Brain microvascular endothelial cell (primary cell): ENCODE data around the gene RUNDC1.
"Not testable (repeated sequence)": the region's sequence is repeated elsewhere in the genome, so short reads cannot be mapped to it uniquely, and the experiment has no call there.

Source experiments
- DNase-seq: peaks from one replicate; pipeline ENCODE4 v3.0.0-alpha.2; 2020
- H3K27ac ChIP-seq: fragments of 250-450 bp; sonication (Bioruptor Pico); 2 replicates; pipeline ENCODE4 v1.5.1; 2020; ENCODE audit warnings: mild to moderate bottlenecking, moderate library complexity
- H3K27me3 ChIP-seq: fragments of 250-450 bp; sonication (Bioruptor Pico); replicated peaks from 2 replicates; pipeline ENCODE4 v1.5.1; 2020; ENCODE audit warnings: mild to moderate bottlenecking
- H3K36me3 ChIP-seq: fragments of 250-450 bp; sonication (Bioruptor Pico); replicated peaks from 2 replicates; pipeline ENCODE4 v1.5.1; 2020; ENCODE audit warnings: mild to moderate bottlenecking
- H3K4me3 ChIP-seq: 2 replicates; pipeline ENCODE4 v1.5.1; 2011; ENCODE audit warnings: low read depth, mild to moderate bottlenecking, control low read depth, low read length, moderate library complexity
- in situ Hi-C: cut with HindIII; loops from 2 replicates; pipeline ENCODE4 v1.10.0; 2017; ENCODE audit warnings: low sequenced_read_pairs, low pct_ligation_motif_present
- TF ChIP-seq, protein P1 (sequence below): IDR thresholded peaks from 2 replicates; pipeline ENCODE4 v1.5.1; 2011; ENCODE audit warnings: low read depth, mild to moderate bottlenecking, moderate library complexity, low read length, control low read depth, inconsistent platforms; ENCODE audit errors: missing control alignments

The RUNDC1 gene

GRCh38 chr17:42997984-42998938 is 17.9 kb downstream of the RUNDC1 start, which contains the start of gene RPL27:
RPL27 (plus strand) TSS chr17:42998419; CDS start chr17:42998751, 332 bp downstream.
- Histone ChIP-seq H3K36me3 (peaks cover 39% of the 10 kb centered on the region), H3K27ac (peak within 1 kb of the TSS; percentile 88), H3K27me3 (no peaks in the 10 kb centered on the region), H3K4me3 (peak within 1 kb of the TSS; percentile 98)
- in situ Hi-C loops, result no loop called here
- TF ChIP-seq, protein P1, sequence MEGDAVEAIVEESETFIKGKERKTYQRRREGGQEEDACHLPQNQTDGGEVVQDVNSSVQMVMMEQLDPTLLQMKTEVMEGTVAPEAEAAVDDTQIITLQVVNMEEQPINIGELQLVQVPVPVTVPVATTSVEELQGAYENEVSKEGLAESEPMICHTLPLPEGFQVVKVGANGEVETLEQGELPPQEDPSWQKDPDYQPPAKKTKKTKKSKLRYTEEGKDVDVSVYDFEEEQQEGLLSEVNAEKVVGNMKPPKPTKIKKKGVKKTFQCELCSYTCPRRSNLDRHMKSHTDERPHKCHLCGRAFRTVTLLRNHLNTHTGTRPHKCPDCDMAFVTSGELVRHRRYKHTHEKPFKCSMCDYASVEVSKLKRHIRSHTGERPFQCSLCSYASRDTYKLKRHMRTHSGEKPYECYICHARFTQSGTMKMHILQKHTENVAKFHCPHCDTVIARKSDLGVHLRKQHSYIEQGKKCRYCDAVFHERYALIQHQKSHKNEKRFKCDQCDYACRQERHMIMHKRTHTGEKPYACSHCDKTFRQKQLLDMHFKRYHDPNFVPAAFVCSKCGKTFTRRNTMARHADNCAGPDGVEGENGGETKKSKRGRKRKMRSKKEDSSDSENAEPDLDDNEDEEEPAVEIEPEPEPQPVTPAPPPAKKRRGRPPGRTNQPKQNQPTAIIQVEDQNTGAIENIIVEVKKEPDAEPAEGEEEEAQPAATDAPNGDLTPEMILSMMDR, result peak; percentile 86
- DNase-seq, result peak; percentile 100

DNA sequence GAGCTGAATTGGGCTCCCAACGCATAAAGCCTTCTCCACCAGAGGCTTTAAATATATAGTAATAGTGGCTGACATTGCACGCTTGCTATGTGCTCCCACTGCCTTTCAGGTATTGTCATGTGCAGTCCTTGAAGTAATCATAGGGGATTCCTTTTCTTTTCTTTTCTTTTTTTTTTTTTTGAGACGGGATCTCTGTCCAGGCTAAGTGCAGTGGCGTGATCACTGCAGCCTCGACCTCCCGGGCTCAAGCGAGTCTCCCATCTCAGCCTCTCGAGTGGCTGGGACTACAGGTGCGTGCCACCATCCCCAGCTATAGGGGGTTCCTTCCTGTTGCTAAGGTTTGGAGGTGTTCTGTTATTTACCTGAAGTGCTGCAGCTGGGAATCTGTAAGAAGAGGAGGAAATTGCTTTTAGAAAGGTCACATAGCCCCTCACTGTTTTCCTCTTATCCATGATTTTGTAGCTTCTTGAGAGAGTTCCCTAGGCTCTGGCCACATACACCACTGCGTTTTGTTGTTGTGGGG is 18.7 kb downstream of the RUNDC1 start:
- Histone ChIP-seq H3K4me3 (peak overlapping the region; percentile 98), H3K27me3 (no peaks in the 10 kb centered on the region), H3K27ac (peak overlapping the region; percentile 88), H3K36me3 (peaks cover 41% of the 10 kb centered on the region)
- in situ Hi-C loops, result no loop called here
- no peak for DNase-seq
- TF ChIP-seq, protein P1, result no peak

DNA sequence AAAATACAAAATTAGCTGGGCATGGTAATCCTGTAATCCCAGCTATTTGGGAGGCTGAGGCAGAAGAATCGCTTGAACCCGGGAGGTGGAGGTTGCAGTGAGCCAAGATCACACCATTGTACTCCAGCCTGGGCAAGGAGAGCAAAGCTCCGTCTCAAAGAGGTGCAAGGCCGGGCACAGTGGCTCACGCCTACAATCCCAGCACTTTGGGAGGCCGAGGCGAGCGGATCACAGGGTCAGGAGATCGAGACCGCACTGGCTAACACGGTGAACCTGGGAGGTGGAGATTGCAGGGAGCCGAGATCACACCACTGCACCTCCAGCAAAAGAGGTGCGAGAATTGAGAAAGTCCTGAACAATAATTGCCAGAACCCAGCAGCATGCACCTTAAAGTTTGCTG is 20.5 kb downstream of the RUNDC1 start:
- DNase-seq, in situ Hi-C loops, H3K27me3 ChIP-seq, H3K4me3 ChIP-seq, H3K27ac ChIP-seq: not testable (repeated sequence)
- H3K36me3 ChIP-seq, result peaks cover 47% of the 10 kb centered on the region

DNA sequence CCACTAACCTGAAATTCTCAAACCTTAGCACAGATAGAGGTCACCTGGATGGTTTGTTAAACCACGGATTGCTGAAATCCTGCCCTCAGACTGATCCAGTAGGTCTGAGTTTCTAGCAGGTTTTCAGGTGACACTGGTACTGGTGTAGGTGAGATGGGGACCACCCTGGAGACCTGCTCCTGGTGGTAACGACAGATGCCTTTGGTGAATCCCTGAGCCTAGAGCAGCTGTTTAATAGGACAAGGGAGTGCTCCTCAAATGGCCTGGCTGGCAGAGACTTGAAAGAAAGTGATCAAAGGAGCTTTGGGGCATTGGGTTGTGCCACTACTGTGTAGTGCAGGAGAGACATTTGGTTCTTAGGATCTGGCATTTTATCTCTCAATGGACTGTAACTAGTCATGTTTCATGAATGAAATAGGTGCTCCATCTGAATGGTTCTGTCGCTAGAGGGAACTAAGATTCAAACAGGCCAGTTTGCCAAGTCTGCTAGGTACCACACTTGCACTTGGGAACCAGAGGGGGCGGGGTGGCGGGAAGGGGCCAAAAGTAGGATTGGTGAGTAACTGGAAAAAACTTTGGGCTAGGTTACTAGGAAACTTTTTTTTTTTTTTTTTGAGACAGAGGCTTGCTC is 23.3 kb downstream of the RUNDC1 start:
- H3K27ac ChIP-seq, result no peak overlapping the region
- peaks cover 47% of the 10 kb centered on the region for H3K36me3 ChIP-seq
- no peak for DNase-seq
- no peaks in the 10 kb centered on the region for H3K27me3 ChIP-seq
- in situ Hi-C loops, result no loop called here
- no peak overlapping the region for H3K4me3 ChIP-seq
- TF ChIP-seq, protein P1, result no peak

- in situ Hi-C loops, result no loop called here
- H3K27ac ChIP-seq, result peak within 1 kb of the TSS; percentile 81
- peak; percentile 83 for DNase-seq
These were observed 26.5 kb downstream of the RUNDC1 start, which contains the start of gene IFI35 for GRCh38 chr17:43006639-43007551. IFI35 (plus strand) TSS chr17:43006784; CDS start chr17:43006948, 164 bp downstream.

More at GRCh38 chr17:43006639-43007551, 26.5 kb downstream of the RUNDC1 start, which contains the start of gene IFI35:
- H3K4me3 ChIP-seq, result peak within 1 kb of the TSS; percentile 69
- H3K27me3 ChIP-seq, result no peaks in the 10 kb centered on the region
- peaks cover 23% of the 10 kb centered on the region for H3K36me3 ChIP-seq
- TF ChIP-seq, protein P1, result peak; percentile 44
